Mesenchymal stem cell (in vitro differentiated cells and primary cell): Measurements from ENCODE around the gene IL7R. TPM values are rescaled to one million over a fixed set of nuclear protein-coding genes. Genes with fewer than 3 reads are reported as not detected.

Experiments
- DNase-seq: peaks from one replicate; pipeline ENCODE4 v3.0.0-alpha.2; 2013
- H2AFZ ChIP-seq: one replicate; pipeline ENCODE4 v1.6.1; 2013; ENCODE audit warnings: low read depth, mild to moderate bottlenecking, control low read depth, inconsistent platforms, low read length, moderate library complexity
- H2AK5ac ChIP-seq: 2 replicates; pipeline ENCODE4 v1.6.1; 2013; ENCODE audit warnings: low read length, moderate library complexity, mild to moderate bottlenecking, inconsistent platforms; ENCODE audit not compliant: severe bottlenecking
- H2BK120ac ChIP-seq: one replicate; pipeline ENCODE4 v1.6.1; 2013; ENCODE audit warnings: low read depth, mild to moderate bottlenecking, inconsistent platforms, low read length, moderate library complexity
- H2BK12ac ChIP-seq, 2 experiments: one replicate each; pipeline ENCODE4 v1.6.1; 2013; ENCODE audit warnings: inconsistent platforms in 2 of 2, low read length in 2 of 2, mild to moderate bottlenecking in 2 of 2, moderate library complexity in 2 of 2, control low read depth in 1 of 2
- H2BK15ac ChIP-seq: one replicate; pipeline ENCODE4 v1.6.1; 2013; ENCODE audit warnings: mild to moderate bottlenecking, low read depth, inconsistent platforms; ENCODE audit not compliant: poor library complexity, severe bottlenecking
- H2BK5ac ChIP-seq: 2 replicates; pipeline ENCODE4 v1.6.1; 2013; ENCODE audit warnings: low read depth, mild to moderate bottlenecking, low read length, control low read depth, inconsistent platforms; ENCODE audit not compliant: poor library complexity, severe bottlenecking
- H3K14ac ChIP-seq, 2 experiments: one replicate each; pipeline ENCODE4 v1.6.1; 2013; ENCODE audit warnings: inconsistent platforms in 2 of 2, low read length in 2 of 2, control low read depth in 1 of 2, mild to moderate bottlenecking in 1 of 2, moderate library complexity in 1 of 2
- H3K18ac ChIP-seq, 2 experiments: one replicate each; pipeline ENCODE4 v1.6.1; 2013; ENCODE audit warnings: inconsistent platforms in 2 of 2, low read length in 2 of 2, control low read depth in 1 of 2, low read depth in 1 of 2, mild to moderate bottlenecking in 1 of 2
- H3K23ac ChIP-seq, 2 experiments: one replicate each; pipeline ENCODE4 v1.6.1; 2013; ENCODE audit warnings: inconsistent platforms in 2 of 2, low read length in 2 of 2, mild to moderate bottlenecking in 2 of 2, moderate library complexity in 2 of 2, control low read depth in 1 of 2
- H3K27ac ChIP-seq: 2 replicates; pipeline ENCODE4 v1.5.1; 2013; ENCODE audit warnings: mild to moderate bottlenecking, moderate library complexity, low read length, control low read depth, inconsistent platforms; ENCODE audit not compliant: poor library complexity, severe bottlenecking
- H3K27me3 ChIP-seq, 2 experiments: 2 replicates each; pipeline versions ENCODE4 v1.6.1 to v1.7.0; 2013; ENCODE audit warnings: low read length in 2 of 2, mild to moderate bottlenecking in 2 of 2, moderate library complexity in 2 of 2, control low read depth in 1 of 2, inconsistent platforms in 1 of 2; ENCODE audit not compliant: control insufficient read depth in 1 of 2, insufficient read depth in 1 of 2
- H3K36me3 ChIP-seq, 2 experiments: 2 replicates each; pipeline versions ENCODE4 v1.6.1 to v1.7.0; 2013; ENCODE audit warnings: low read length in 2 of 2, control low read depth in 1 of 2, inconsistent platforms in 1 of 2, low read depth in 1 of 2, mild to moderate bottlenecking in 1 of 2; ENCODE audit not compliant: insufficient read depth in 2 of 2, control insufficient read depth in 1 of 2
- H3K4ac ChIP-seq, 2 experiments: one replicate each; pipeline ENCODE4 v1.6.1; 2013; ENCODE audit warnings: inconsistent platforms in 2 of 2, low read length in 2 of 2, mild to moderate bottlenecking in 2 of 2, moderate library complexity in 2 of 2, control low read depth in 1 of 2, low read depth in 1 of 2
- H3K4me1 ChIP-seq: 2 replicates; pipeline ENCODE4 v1.6.1; 2013; ENCODE audit warnings: low read depth, low read length, control low read depth; ENCODE audit not compliant: control insufficient read depth, insufficient read depth
- H3K4me2 ChIP-seq: 2 replicates; pipeline ENCODE4 v1.6.1; 2013; ENCODE audit warnings: low read length, mild to moderate bottlenecking, inconsistent platforms; ENCODE audit not compliant: poor library complexity, severe bottlenecking
- H3K4me3 ChIP-seq, 2 experiments: 2 replicates each; pipeline versions ENCODE4 v1.5.1 to v1.7.0; 2013; ENCODE audit warnings: low read length in 2 of 2, mild to moderate bottlenecking in 2 of 2, control low read depth in 1 of 2, low read depth in 1 of 2; ENCODE audit not compliant: insufficient read depth in 1 of 2
- H3K79me1 ChIP-seq: replicated peaks from 2 replicates; pipeline ENCODE4 v1.6.1; 2013; ENCODE audit warnings: mild to moderate bottlenecking, control low read depth, low read length, inconsistent platforms; ENCODE audit not compliant: poor library complexity, severe bottlenecking
- H3K9ac ChIP-seq: 2 replicates; pipeline ENCODE4 v1.7.0; 2013; ENCODE audit warnings: mild to moderate bottlenecking, low read length, moderate library complexity
- H3K9me3 ChIP-seq: 2 replicates; pipeline ENCODE4 v1.7.0; 2013; ENCODE audit warnings: mild to moderate bottlenecking, low read length; ENCODE audit not compliant: control insufficient read depth
- H4K8ac ChIP-seq: one replicate; pipeline ENCODE4 v1.6.1; 2013; ENCODE audit warnings: inconsistent platforms, mild to moderate bottlenecking, low read length, moderate library complexity
- H4K91ac ChIP-seq: one replicate; pipeline ENCODE4 v1.6.1; 2013; ENCODE audit warnings: mild to moderate bottlenecking, low read length, inconsistent platforms
- WGBS: methylation state at CpG from one replicate; pipeline ENCODE4 v1.1.7; 2013; ENCODE audit warnings: mixed read lengths; 5-methylcytosine and 5-hydroxymethylcytosine counted together
- polyA plus RNA-seq, 2 experiments: library from polyadenylated mRNA; stranded (reverse); fragments of 200-250 nt; gene quantifications; one replicate each; pipeline ENCODE4 v1.2.3, GENCODE V29; 2013

IL7R gene
- polyA plus RNA-seq (2013, experiment 1 of 2), result 36.0 TPM
- polyA plus RNA-seq (2013, experiment 2 of 2), result 35.3 TPM

DNA sequence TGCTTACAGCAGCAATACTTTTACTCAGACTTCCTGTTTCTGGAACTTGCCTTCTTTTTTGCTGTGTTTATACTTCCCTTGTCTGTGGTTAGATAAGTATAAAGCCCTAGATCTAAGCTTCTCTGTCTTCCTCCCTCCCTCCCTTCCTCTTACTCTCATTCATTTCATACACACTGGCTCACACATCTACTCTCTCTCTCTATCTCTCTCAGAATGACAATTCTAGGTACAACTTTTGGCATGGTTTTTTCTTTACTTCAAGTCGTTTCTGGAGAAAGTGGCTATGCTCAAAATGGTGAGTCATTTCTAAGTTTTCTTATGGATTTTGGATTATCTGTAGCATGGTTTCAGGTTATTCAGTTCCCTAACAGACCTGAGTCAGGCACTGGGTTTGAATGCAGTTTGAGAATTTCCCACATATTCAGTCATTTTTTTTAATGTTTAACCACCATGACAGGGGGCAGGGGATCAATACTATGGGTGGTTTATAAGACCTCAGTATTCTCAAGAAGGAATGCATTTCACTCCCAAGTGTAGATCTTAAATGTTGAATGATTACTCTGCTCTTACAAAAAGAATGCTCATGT lies at the start of gene IL7R:
Gene IL7R (plus strand): TSS at position 127 of the 587 bp plus-strand sequence. CDS start 87 bp downstream, at position 214.
- WGBS, result 0% methylated on average over 1 of the region's 1 CpG
- no peak within 1 kb of the TSS for H3K4ac ChIP-seq
- H2BK120ac ChIP-seq, result no peak within 1 kb of the TSS
- no peaks in the 10 kb centered on the region for H3K79me1 ChIP-seq
- H3K27ac ChIP-seq, result no peak within 1 kb of the TSS
- no peaks in the 10 kb centered on the region for H3K9me3 ChIP-seq
- H3K14ac ChIP-seq, result no peak within 1 kb of the TSS
- peak within 1 kb of the TSS; percentile 24 for H3K9ac ChIP-seq
- no peak within 1 kb of the TSS for H2AK5ac ChIP-seq
- peak within 1 kb of the TSS in 1 of 2 experiments; percentile 26 for H3K4me3 ChIP-seq
- no peak within 1 kb of the TSS for H2BK15ac ChIP-seq
- H2BK5ac ChIP-seq, result no peak within 1 kb of the TSS
- no peak within 1 kb of the TSS for H4K8ac ChIP-seq
- H3K18ac ChIP-seq, result peak within 1 kb of the TSS; percentile 41 to 52
- H2BK12ac ChIP-seq, result peak within 1 kb of the TSS; percentile 11 to 80
- no peak within 1 kb of the TSS for H3K23ac ChIP-seq
- no peak within 1 kb of the TSS for H2AFZ ChIP-seq
- H3K4me2 ChIP-seq, result no peak within 1 kb of the TSS
- H3K27me3 ChIP-seq, result no peaks in the 10 kb centered on the region
- H3K36me3 ChIP-seq, result no peaks in the 10 kb centered on the region
- no peak within 1 kb of the TSS for H4K91ac ChIP-seq
- DNase-seq, result peak; percentile 88
- H3K4me1 ChIP-seq, result peaks cover 2% of the 10 kb centered on the region

- H3K27me3 ChIP-seq, result no peaks in the 10 kb centered on the region
- H3K9me3 ChIP-seq, result no peaks in the 10 kb centered on the region
- H3K27ac ChIP-seq, result no peak overlapping the region
- H3K4ac ChIP-seq, result no peak overlapping the region
- no peak overlapping the region for H2AFZ ChIP-seq
- H3K36me3 ChIP-seq, result no peaks in the 10 kb centered on the region
- H3K14ac ChIP-seq, result no peak overlapping the region
- H3K4me3 ChIP-seq, result no peak overlapping the region
- no peak overlapping the region for H4K8ac ChIP-seq
- H3K18ac ChIP-seq, result no peak overlapping the region
- no peak overlapping the region for H2BK12ac ChIP-seq
- no peak overlapping the region for H2BK120ac ChIP-seq
- H2AK5ac ChIP-seq, result no peak overlapping the region
- H2BK15ac ChIP-seq, result no peak overlapping the region
- no peak overlapping the region for H3K9ac ChIP-seq
- no peak overlapping the region for H3K23ac ChIP-seq
- no peak overlapping the region for H4K91ac ChIP-seq
- no peaks in the 10 kb centered on the region for H3K79me1 ChIP-seq
- no peak for DNase-seq
- H3K4me1 ChIP-seq, result no peaks in the 10 kb centered on the region
- H3K4me2 ChIP-seq, result no peak overlapping the region
- no peak overlapping the region for H2BK5ac ChIP-seq
Measured at GRCh38 chr5:35810601-35811000, 46.1 kb upstream of the IL7R start.

- H4K8ac ChIP-seq, result no peak overlapping the region
- no peaks in the 10 kb centered on the region for H3K4me1 ChIP-seq
- no peak overlapping the region for H2BK12ac ChIP-seq
- H3K4me2 ChIP-seq, result no peak overlapping the region
- no peaks in the 10 kb centered on the region for H3K36me3 ChIP-seq
- H2BK5ac ChIP-seq, result no peak overlapping the region
- no peaks in the 10 kb centered on the region for H3K27me3 ChIP-seq
- 95% methylated on average over 2 of the region's 3 CpGs for WGBS
- H3K4ac ChIP-seq, result no peak overlapping the region
- H2AFZ ChIP-seq, result no peak overlapping the region
- no peak overlapping the region for H2AK5ac ChIP-seq
- peak; percentile 54 for DNase-seq
- H3K4me3 ChIP-seq, result no peak overlapping the region
- no peaks in the 10 kb centered on the region for H3K9me3 ChIP-seq
- H4K91ac ChIP-seq, result no peak overlapping the region
- no peak overlapping the region for H2BK120ac ChIP-seq
- no peak overlapping the region for H3K27ac ChIP-seq
- no peak overlapping the region for H3K9ac ChIP-seq
- H2BK15ac ChIP-seq, result no peak overlapping the region
- no peak overlapping the region for H3K14ac ChIP-seq
- no peak overlapping the region for H3K23ac ChIP-seq
- no peaks in the 10 kb centered on the region for H3K79me1 ChIP-seq
- no peak overlapping the region for H3K18ac ChIP-seq
Measured at GRCh38 chr5:35811108-35811741, 45.5 kb upstream of the IL7R start.

- Histone ChIP-seq H3K9me3 (no peaks in the 10 kb centered on the region), H3K23ac (no peak overlapping the region), H3K4ac (no peak overlapping the region), H3K27me3 (peaks cover 0 to 7% of the 10 kb centered on the region in 2 experiments), H3K4me3 (no peak overlapping the region), H2BK120ac (no peak overlapping the region), H4K91ac (no peak overlapping the region), H3K27ac (no peak overlapping the region), H3K4me2 (no peak overlapping the region), H2BK15ac (no peak overlapping the region), H3K79me1 (no peaks in the 10 kb centered on the region), H2BK5ac (no peak overlapping the region), H2AK5ac (no peak overlapping the region), H3K4me1 (no peaks in the 10 kb centered on the region), H4K8ac (no peak overlapping the region), H3K9ac (no peak overlapping the region), H2AFZ (no peak overlapping the region), H2BK12ac (no peak overlapping the region), H3K14ac (no peak overlapping the region), H3K18ac (no peak overlapping the region), H3K36me3 (no peaks in the 10 kb centered on the region)
- 60% methylated on average over 1 of the region's 1 CpG for WGBS
- no peak for DNase-seq
Measured at GRCh38 chr5:35813521-35813920, 43.2 kb upstream of the IL7R start.
